H9 (cell line): ENCODE data around the gene TCEAL7. TPM values are rescaled to one million over a fixed set of nuclear protein-coding genes. Genes with fewer than 3 reads are reported as not detected.
A peak's percentile ranks its signal among the peaks of the same experiment; 100 is the strongest.
"Not testable (repeated sequence)": the region's sequence is repeated elsewhere in the genome, so short reads cannot be mapped to it uniquely, and the experiment has no call there.

ENCODE experiments used
- DNase-seq: peaks from one replicate; pipeline ENCODE4 v3.0.0-alpha.2; 2017
- H2AFZ ChIP-seq: one replicate; pipeline ENCODE4 v1.6.1; 2013; ENCODE audit warnings: mild to moderate bottlenecking, low read length, control low read depth, moderate library complexity
- H2AK5ac ChIP-seq: 2 replicates; pipeline ENCODE4 v1.6.1; 2013; ENCODE audit warnings: low read length, control low read depth, mixed read lengths; ENCODE audit not compliant: insufficient read length
- H2BK120ac ChIP-seq: one replicate; pipeline ENCODE4 v1.6.1; 2013; ENCODE audit warnings: low read depth, mild to moderate bottlenecking, low read length, control low read depth, inconsistent platforms; ENCODE audit not compliant: poor library complexity, severe bottlenecking
- H2BK12ac ChIP-seq: 2 replicates; pipeline ENCODE4 v1.6.1; 2013; ENCODE audit warnings: low read length, control low read depth, mixed read lengths, low read depth; ENCODE audit not compliant: insufficient read length
- H2BK15ac ChIP-seq: 2 replicates; pipeline ENCODE4 v1.6.1; 2013; ENCODE audit warnings: low read depth, low read length, control low read depth
- H2BK20ac ChIP-seq: one replicate; pipeline ENCODE4 v1.6.1; 2013; ENCODE audit warnings: low read depth, mild to moderate bottlenecking, low read length, control low read depth, inconsistent platforms; ENCODE audit not compliant: poor library complexity, severe bottlenecking
- H2BK5ac ChIP-seq: 2 replicates; pipeline ENCODE4 v1.6.1; 2013; ENCODE audit warnings: low read length, control low read depth, mixed read lengths; ENCODE audit not compliant: insufficient read length
- H3K14ac ChIP-seq: 2 replicates; pipeline ENCODE4 v1.6.1; 2013; ENCODE audit warnings: low read length, control low read depth; ENCODE audit not compliant: insufficient read depth
- H3K18ac ChIP-seq: 2 replicates; pipeline ENCODE4 v1.6.1; 2013; ENCODE audit warnings: low read depth, mild to moderate bottlenecking, mixed read lengths, low read length, control low read depth; ENCODE audit not compliant: insufficient read length
- H3K23ac ChIP-seq: 2 replicates; pipeline ENCODE4 v1.6.1; 2013; ENCODE audit warnings: low read length, control low read depth, mixed read lengths, low read depth; ENCODE audit not compliant: insufficient read length
- H3K23me2 ChIP-seq: 2 replicates; pipeline ENCODE4 v1.6.1; 2013; ENCODE audit warnings: low read depth, mild to moderate bottlenecking, mixed read lengths, low read length, control low read depth; ENCODE audit not compliant: insufficient read length, poor library complexity, severe bottlenecking
- H3K27ac ChIP-seq: 2 replicates; pipeline ENCODE4 v1.5.1; 2013; ENCODE audit warnings: low read length, control low read depth, mixed read lengths, low read depth; ENCODE audit not compliant: insufficient read length
- H3K27me3 ChIP-seq: 2 replicates; pipeline ENCODE4 v1.6.1; 2013; ENCODE audit warnings: low read length, control low read depth, inconsistent platforms; ENCODE audit not compliant: insufficient read depth
- H3K4ac ChIP-seq: 2 replicates; pipeline ENCODE4 v1.6.1; 2013; ENCODE audit warnings: low read depth, mild to moderate bottlenecking, control low read depth, inconsistent platforms, low read length, moderate library complexity
- H3K4me1 ChIP-seq: 2 replicates; pipeline ENCODE4 v1.6.1; 2013; ENCODE audit warnings: low read length, control low read depth, inconsistent platforms; ENCODE audit not compliant: insufficient read depth
- H3K4me2 ChIP-seq: 2 replicates; pipeline ENCODE4 v1.6.1; 2013; ENCODE audit warnings: low read length, control low read depth, mixed read lengths; ENCODE audit not compliant: insufficient read length, insufficient read depth
- H3K56ac ChIP-seq: 2 replicates; pipeline ENCODE4 v1.6.1; 2013; ENCODE audit warnings: low read depth, mild to moderate bottlenecking, mixed read lengths, low read length, control low read depth; ENCODE audit not compliant: insufficient read length
- H3K79me1 ChIP-seq: 2 replicates; pipeline ENCODE4 v1.6.1; 2013; ENCODE audit warnings: low read depth, mild to moderate bottlenecking, moderate library complexity, low read length, control low read depth, inconsistent platforms; ENCODE audit not compliant: insufficient read depth, poor library complexity, severe bottlenecking
- H3K79me2 ChIP-seq: 2 replicates; pipeline ENCODE4 v1.6.1; 2013; ENCODE audit warnings: low read length, control low read depth, inconsistent platforms; ENCODE audit not compliant: insufficient read depth
- H3K9ac ChIP-seq: 2 replicates; pipeline ENCODE4 v1.6.1; 2013; ENCODE audit warnings: low read length, control low read depth, mixed read lengths; ENCODE audit not compliant: insufficient read length; ENCODE audit errors: extremely low read depth
- H3K9me3 ChIP-seq: one replicate; pipeline ENCODE4 v1.6.1; 2013; ENCODE audit warnings: low read depth, low read length, inconsistent platforms; ENCODE audit not compliant: control insufficient read depth
- H3T11ph ChIP-seq: one replicate; pipeline ENCODE4 v1.6.1; 2013; ENCODE audit warnings: mild to moderate bottlenecking, low read length, control low read depth, inconsistent platforms
- H4K20me1 ChIP-seq: one replicate; pipeline ENCODE4 v1.6.1; 2013; ENCODE audit not compliant: control insufficient read depth, insufficient read length, insufficient read depth
- H4K5ac ChIP-seq: 2 replicates; pipeline ENCODE4 v1.6.1; 2013; ENCODE audit warnings: low read depth, mild to moderate bottlenecking, mixed read lengths, low read length, control low read depth; ENCODE audit not compliant: insufficient read length
- H4K8ac ChIP-seq: replicated peaks from 2 replicates; pipeline ENCODE4 v1.6.1; 2013; ENCODE audit warnings: low read length, control low read depth, mixed read lengths, low read depth; ENCODE audit not compliant: insufficient read length
- H4K91ac ChIP-seq: 2 replicates; pipeline ENCODE4 v1.6.1; 2013; ENCODE audit warnings: low read depth, mild to moderate bottlenecking, moderate library complexity, mixed read lengths, low read length, control low read depth; ENCODE audit not compliant: insufficient read length
- H3K27ac Mint-ChIP-seq, 3 experiments: 2 replicates in 2 of 3; 3 replicates in 1 of 3; pipeline ENCODE4 v1.8.0; 2020 to 2021; ENCODE audit warnings: mixed read lengths in 3 of 3, mild to moderate bottlenecking in 1 of 3, moderate library complexity in 1 of 3
- H3K27me3 Mint-ChIP-seq: 2 replicates; pipeline ENCODE4 v1.8.0; 2021; ENCODE audit warnings: low read depth, mild to moderate bottlenecking, moderate library complexity, mixed read lengths
- H3K36me3 Mint-ChIP-seq, 3 experiments: 2 replicates in 2 of 3; 3 replicates in 1 of 3; pipeline ENCODE4 v1.8.0; 2020 to 2021; ENCODE audit warnings: low read depth in 3 of 3, mixed read lengths in 3 of 3; ENCODE audit not compliant: insufficient read depth in 1 of 3
- H3K4me1 Mint-ChIP-seq, 2 experiments: 2 replicates each; pipeline ENCODE4 v1.8.0; 2020; ENCODE audit warnings: mixed read lengths in 2 of 2
- H3K4me3 Mint-ChIP-seq, 2 experiments: 2 replicates in 1 of 2; 3 replicates in 1 of 2; pipeline ENCODE4 v1.8.0; 2020 to 2021; ENCODE audit warnings: mild to moderate bottlenecking in 2 of 2, mixed read lengths in 2 of 2, moderate library complexity in 1 of 2
- H3K9me3 Mint-ChIP-seq, 2 experiments: 2 replicates in 1 of 2; 3 replicates in 1 of 2; pipeline ENCODE4 v1.8.0; 2020; ENCODE audit warnings: mild to moderate bottlenecking in 2 of 2, mixed read lengths in 2 of 2, moderate library complexity in 1 of 2
- CTCF ChIP-seq: fragments of 200-600 bp; sonication (generic); conservative IDR thresholded peaks from 3 replicates; pipeline ENCODE4 v1.8.0; 2021; ENCODE audit warnings: antibody characterized with exemption, mild to moderate bottlenecking
- WGBS: extraction: QIAGEN DNeasy Blood & Tissue Kit; methylation state at CpG from one replicate; pipeline ENCODE4 v1.1.7; 2013; ENCODE audit warnings: missing lambda C conversion rate, low lambda C conversion rate, mixed read lengths; ENCODE audit not compliant: insufficient read length; ENCODE audit errors: extremely low coverage; 5-methylcytosine and 5-hydroxymethylcytosine counted together
- total RNA-seq: library from RNA; stranded (reverse); gene quantifications from 2 replicates; pipeline ENCODE4 v1.2.1, GENCODE V29; 2021

The TCEAL7 gene
- total RNA-seq, 1 experiment from 2014 or later: 2.7 TPM

- Histone ChIP-seq H2BK5ac (no peak overlapping the region), H4K91ac (no peak overlapping the region), H3K27me3 (no peaks in the 10 kb centered on the region), H3K79me2 (no peaks in the 10 kb centered on the region), H3K27ac (no peak overlapping the region), H3K9ac (peak overlapping the region; percentile 60), H3K56ac (no peak overlapping the region), H2BK120ac (no peak overlapping the region), H2BK15ac (no peak overlapping the region), H4K5ac (no peak overlapping the region), H3K4ac (no peak overlapping the region), H4K8ac (no peak overlapping the region), H3K4me2 (peak overlapping the region; percentile 63), H3K23ac (no peak overlapping the region), H2BK12ac (no peak overlapping the region), H3K4me1 (peaks cover 3% of the 10 kb centered on the region; the same call in 1 of the 2 replicates), H4K20me1 (no peaks in the 10 kb centered on the region), H3K79me1 (no peaks in the 10 kb centered on the region), H3K9me3 (no peaks in the 10 kb centered on the region), H3K14ac (no peak overlapping the region), H3T11ph (no peak overlapping the region), H3K18ac (no peak overlapping the region), H3K23me2 (peaks cover 8% of the 10 kb centered on the region), H2BK20ac (no peak overlapping the region), H2AFZ (no peak overlapping the region), H2AK5ac (no peak overlapping the region)
- H3K36me3 Mint-ChIP-seq: peaks cover 0 to 13% (median 13%) of the 10 kb centered on the region in 3 experiments; a peak in 5 of 7 replicates
- no peak for DNase-seq
- H3K9me3 Mint-ChIP-seq: peaks cover 0 to 61% of the 10 kb centered on the region in 2 experiments; a peak in 3 of 5 replicates
- H3K27ac Mint-ChIP-seq: no peak overlapping the region
- no peak for TF ChIP-seq CTCF
- peak overlapping the region; percentile 87 to 92 for H3K4me3 Mint-ChIP-seq
- no CpG with 5 or more reads among the region's 2 CpGs for WGBS
- H3K4me1 Mint-ChIP-seq: peaks cover 17 to 24% of the 10 kb centered on the region in 2 experiments
- H3K27me3 Mint-ChIP-seq: no peaks in the 10 kb centered on the region
These were observed 27.8 kb downstream of the TCEAL7 start for GRCh38 chrX:103357871-103358270.

- not testable (repeated sequence) for H2BK12ac ChIP-seq, H2AFZ ChIP-seq, H2BK120ac ChIP-seq, H2BK5ac ChIP-seq, H3T11ph ChIP-seq, H2AK5ac ChIP-seq, H3K4me2 ChIP-seq, H3K79me2 ChIP-seq, H3K27me3 ChIP-seq, H4K91ac ChIP-seq, H3K4ac ChIP-seq, H2BK20ac ChIP-seq, H3K4me1 ChIP-seq, H4K8ac ChIP-seq, DNase-seq, H4K20me1 ChIP-seq, H3K14ac ChIP-seq, H3K9ac ChIP-seq, H3K79me1 ChIP-seq, H3K27me3 Mint-ChIP-seq, H4K5ac ChIP-seq, H3K56ac ChIP-seq, H3K27ac ChIP-seq, H3K9me3 ChIP-seq, H3K18ac ChIP-seq, H3K27ac Mint-ChIP-seq, H2BK15ac ChIP-seq, H3K23ac ChIP-seq, H3K4me3 Mint-ChIP-seq, H3K23me2 ChIP-seq
- no CpG with 5 or more reads among the region's 3 CpGs for WGBS
- Mint-ChIP-seq H3K36me3 (peaks cover 0 to 13% (median 13%) of the 10 kb centered on the region in 3 experiments; a peak in 5 of 7 replicates), H3K4me1 (peaks cover 19 to 26% of the 10 kb centered on the region in 2 experiments), H3K9me3 (peaks cover 0 to 64% of the 10 kb centered on the region in 2 experiments; a peak in 3 of 5 replicates)
These were observed 29.6 kb downstream of the TCEAL7 start for GRCh38 chrX:103359605-103360004.
